K562 (cell line): ENCODE results near the gene JAKMIP1. TPM values are rescaled to one million over a fixed set of nuclear protein-coding genes. Genes with fewer than 3 reads are reported as not detected.

Experiments
- ATAC-seq: fragments of 200-7000 bp; cut with Tn5 transposase; 3 replicates; pipeline ENCODE4 v1.9.1; 2020; ENCODE audit warnings: moderate library complexity
- BruUV-seq: library from RNA; stranded (reverse); fragments of 400-500 nt; replicated peaks from 2 replicates; lab custom pipeline; 2021; lab: Mats Ljungman, UMichigan
- CTCF ChIA-PET: fragments of 300-600 bp; formaldehyde crosslinking; extraction: SDS; loops from one replicate; lab custom pipeline; 2021; ENCODE audit warnings: low intra/inter-chr PET ratio; lab: Yijun Ruan, JAX
- POLR2A ChIA-PET: fragments of 300-600, 350-650 bp; sonication (Branson Sonifier 250); formaldehyde crosslinking; extraction: SDS; loops from one replicate; lab custom pipeline; 2021; ENCODE audit warnings: antibody characterized with exemption, inconsistent platforms; lab: Yijun Ruan, JAX
- DNase-seq, 4 experiments: peaks; one replicate each; pipeline versions ENCODE4 v3.0.0 to v3.0.0-alpha.2; 2011 to 2018; ENCODE audit warnings: low spot score in 3 of 4, mixed read lengths in 3 of 4; ENCODE audit errors: extremely low read depth in 1 of 4
- FAIRE-seq: peaks from 2 replicates; lab custom pipeline; 2011; peaks lifted over from hg19 to GRCh38; lab: Jason Lieb, UNC
- H2AFZ ChIP-seq: 2 replicates; pipeline ENCODE4 v1.6.0; 2011; ENCODE audit warnings: low read depth, low read length, control low read depth, inconsistent platforms
- H3K27ac ChIP-seq: fragments of 200-600 bp; 3 replicates; pipeline ENCODE4 v1.8.0; 2011; ENCODE audit warnings: low read depth, mild to moderate bottlenecking, control low read depth, inconsistent platforms, low read length, moderate library complexity, mixed read lengths; ENCODE audit errors: extremely low read depth
- H3K27me3 ChIP-seq, 2 experiments: fragments of 300-600 bp in 1 of 2; 2 replicates in 1 of 2; 3 replicates in 1 of 2; pipeline versions ENCODE4 v1.6.0 to v1.8.0; 2011; ENCODE audit warnings: inconsistent platforms in 2 of 2, low read length in 2 of 2, mild to moderate bottlenecking in 1 of 2, mixed read lengths in 1 of 2, moderate library complexity in 1 of 2; ENCODE audit not compliant: control insufficient read depth in 2 of 2, insufficient read depth in 2 of 2
- H3K36me3 ChIP-seq: fragments of 300-600 bp; 3 replicates; pipeline ENCODE4 v1.8.0; 2011; ENCODE audit warnings: mild to moderate bottlenecking, low read length, inconsistent platforms; ENCODE audit not compliant: control insufficient read depth, insufficient read depth
- H3K4me1 ChIP-seq, 2 experiments: fragments of 200-600 bp in 1 of 2; replicated peaks in 1 of 2; 2 replicates in 1 of 2; 3 replicates in 1 of 2; pipeline versions ENCODE4 v1.5.1 to v1.8.0; 2011; ENCODE audit warnings: inconsistent platforms in 2 of 2, low read length in 2 of 2, mild to moderate bottlenecking in 1 of 2, mixed read lengths in 1 of 2, moderate library complexity in 1 of 2; ENCODE audit not compliant: control insufficient read depth in 2 of 2, insufficient read depth in 2 of 2
- H3K4me2 ChIP-seq: 2 replicates; pipeline ENCODE4 v1.6.1; 2011; ENCODE audit warnings: low read length, control low read depth, inconsistent platforms, mixed read lengths; ENCODE audit not compliant: insufficient read depth
- H3K4me3 ChIP-seq: fragments of 200-600 bp; sonication (generic), shearing (Covaris generic); 2 replicates; pipeline ENCODE4 v1.5.1; 2016; ENCODE audit warnings: control low read depth, inconsistent platforms
- H3K79me2 ChIP-seq: fragments of 200-600 bp; 3 replicates; pipeline ENCODE4 v1.8.0; 2011; ENCODE audit warnings: low read length, inconsistent platforms; ENCODE audit not compliant: control insufficient read depth, insufficient read depth
- H3K9ac ChIP-seq, 2 experiments: 2 replicates each; pipeline versions ENCODE4 v1.6.0 to v1.6.1; 2011; ENCODE audit warnings: low read depth in 2 of 2, low read length in 2 of 2, control low read depth in 1 of 2, inconsistent platforms in 1 of 2, mild to moderate bottlenecking in 1 of 2, mixed read lengths in 1 of 2; ENCODE audit not compliant: insufficient read depth in 1 of 2
- H3K9me1 ChIP-seq: one replicate; pipeline ENCODE4 v1.6.0; 2011; ENCODE audit warnings: inconsistent platforms, mild to moderate bottlenecking, low read length, moderate library complexity; ENCODE audit not compliant: control insufficient read depth, insufficient read depth
- H3K9me3 ChIP-seq: replicated peaks from 2 replicates; pipeline ENCODE4 v1.5.1; 2011; ENCODE audit warnings: low read depth, low read length, inconsistent platforms; ENCODE audit not compliant: control insufficient read depth, insufficient read depth
- H4K20me1 ChIP-seq: replicated peaks from 2 replicates; pipeline ENCODE4 v1.6.1; 2011; ENCODE audit warnings: low read length, inconsistent platforms, mixed read lengths; ENCODE audit not compliant: control insufficient read depth, insufficient read depth
- BACH1 ChIP-seq: fragments of 200-800 bp; sonication (Bioruptor generic); IDR thresholded peaks from 2 replicates; pipeline ENCODE4 v1.6.1; 2016; ENCODE audit warnings: missing genetic modification characterization, missing compliant biosample characterization
- CLOCK ChIP-seq: fragments of 250-450 bp; sonication (Bioruptor Pico); IDR thresholded peaks from 2 replicates; pipeline ENCODE4 v1.4.0; 2020; ENCODE audit warnings: mild to moderate bottlenecking, moderate library complexity, borderline replicate concordance
- CTCFL ChIP-seq: IDR thresholded peaks from 2 replicates; pipeline ENCODE4 v1.6.1; 2011; ENCODE audit warnings: borderline replicate concordance, low read depth, mild to moderate bottlenecking, moderate library complexity, low read length; ENCODE audit not compliant: insufficient read depth, poor library complexity, severe bottlenecking
- MED1 ChIP-seq: sonication (generic); formaldehyde crosslinking; IDR thresholded peaks from 2 replicates; pipeline ENCODE4 v1.8.1; 2023; ENCODE audit warnings: missing genetic modification reagents, borderline replicate concordance
- NCOR1 ChIP-seq: fragments of 450-650 bp; IDR thresholded peaks from 2 replicates; pipeline ENCODE4 v1.6.1; 2016; ENCODE audit warnings: mild to moderate bottlenecking, moderate library complexity
- RFX1 ChIP-seq: fragments of 450-650 bp; IDR thresholded peaks from 2 replicates; pipeline ENCODE4 v1.6.1; 2016; ENCODE audit warnings: mild to moderate bottlenecking, moderate library complexity
- WGBS: fragments of 100-300 bp; shearing (Covaris generic); methylation state at CpG from one replicate; pipeline ENCODE4 v1.1.6; 2016; ENCODE audit warnings: low coverage, mixed read lengths; ENCODE audit not compliant: insufficient coverage; ENCODE audit errors: missing lambda C conversion rate; 5-methylcytosine and 5-hydroxymethylcytosine counted together
- in situ Hi-C: fragments of 300-500 bp; cut with MboI; formaldehyde crosslinking; loops from 4 replicates; pipeline ENCODE4 v1.15.0; 2018; ENCODE audit warnings: inconsistent platforms, mixed read lengths
- intact Hi-C: fragments of 100-400 bp; cut with micrococcal nuclease; formaldehyde crosslinking; loops from 2 replicates; pipeline ENCODE4 v1.14.2; 2022
- polyA plus RNA-seq, 8 experiments: library from polyadenylated mRNA; depleted of rRNA in 4 of 8; stranded (reverse) in 5 of 8; unstranded in 3 of 8; fragments of >200 nt; fragmentation: Nextera tagmentation in 2 of 8; fragmentation: Illumina TruSeq in 1 of 8; extraction: Ambion mirVana in 2 of 8; extraction: Trizol in 1 of 8; gene quantifications; 2 replicates each; pipeline versions ENCODE4 v1.2.1 to v1.2.3, GENCODE V29; 2011 to 2014; ENCODE audit warnings: inconsistent platforms in 1 of 8, missing spikeins in 1 of 8
- total RNA-seq, 7 experiments: library from RNA; depleted of rRNA in 6 of 7; stranded (reverse); fragments of >200 nt in 6 of 7; fragmentation: Illumina TruSeq in 2 of 7; extraction: Trizol in 2 of 7; gene quantifications; 2 replicates each; pipeline versions ENCODE4 v1.2.1 to v1.2.3, GENCODE V29; 2011 to 2021; ENCODE audit warnings: low replicate concordance in 1 of 7
- TF ChIP-seq, protein P1 (sequence below), 2 experiments: fragments of 150-350 bp in 1 of 2; IDR thresholded peaks; 2 replicates each; pipeline ENCODE4 v1.6.1; 2012 to 2016; ENCODE audit warnings: low read depth in 2 of 2, low read length in 2 of 2, mild to moderate bottlenecking in 1 of 2, moderate library complexity in 1 of 2
- TF ChIP-seq, protein P2 (sequence below): fragments of 250-450 bp; sonication (Bioruptor Pico); IDR thresholded peaks from 2 replicates; pipeline ENCODE4 v1.4.0; 2020; ENCODE audit warnings: mild to moderate bottlenecking, moderate library complexity

JAKMIP1 gene
- total and polyA plus RNA-seq, 9 of the 15 experiments (the other 6 are each of a cell fraction or from before 2014, with no cell fraction given), result not detected

- Histone ChIP-seq H3K4me1 (no peaks in the 10 kb centered on the region), H3K4me3 (no peak overlapping the region), H4K20me1 (no peaks in the 10 kb centered on the region; the same call in 1 of the 2 replicates)
Observed at GRCh38 chr4:6090931-6091330, 109.4 kb downstream of the JAKMIP1 start.

More at GRCh38 chr4:6090931-6091330, 109.4 kb downstream of the JAKMIP1 start:
- no peaks in the 10 kb centered on the region for H3K79me2 ChIP-seq
- BruUV-seq, result no TSS peak
- no peak for DNase-seq
- H3K9ac ChIP-seq, result no peak overlapping the region
- WGBS, result 0% methylated on average over 3 of the region's 3 CpGs
- H3K9me1 ChIP-seq, result no peaks in the 10 kb centered on the region
- H3K4me2 ChIP-seq, result no peak overlapping the region
- H3K27ac ChIP-seq, result no peak overlapping the region
- H2AFZ ChIP-seq, result no peak overlapping the region
- no peak for FAIRE-seq
- no peaks in the 10 kb centered on the region for H3K9me3 ChIP-seq
- H3K27me3 ChIP-seq, result peaks cover 0 to 1% of the 10 kb centered on the region in 2 experiments; a peak in 1 of 5 replicates
- POLR2A ChIA-PET, result no interaction called here
- ATAC-seq, result no peak
- TF ChIP-seq RFX1 (peak; percentile 56), MED1 (CRISPR knock-in tag) (no peak), NCOR1 (no peak), BACH1 (tag) (no peak), CLOCK (CRISPR knock-in tag) (no peak), CTCFL (no peak)
- TF ChIP-seq, protein P1, sequence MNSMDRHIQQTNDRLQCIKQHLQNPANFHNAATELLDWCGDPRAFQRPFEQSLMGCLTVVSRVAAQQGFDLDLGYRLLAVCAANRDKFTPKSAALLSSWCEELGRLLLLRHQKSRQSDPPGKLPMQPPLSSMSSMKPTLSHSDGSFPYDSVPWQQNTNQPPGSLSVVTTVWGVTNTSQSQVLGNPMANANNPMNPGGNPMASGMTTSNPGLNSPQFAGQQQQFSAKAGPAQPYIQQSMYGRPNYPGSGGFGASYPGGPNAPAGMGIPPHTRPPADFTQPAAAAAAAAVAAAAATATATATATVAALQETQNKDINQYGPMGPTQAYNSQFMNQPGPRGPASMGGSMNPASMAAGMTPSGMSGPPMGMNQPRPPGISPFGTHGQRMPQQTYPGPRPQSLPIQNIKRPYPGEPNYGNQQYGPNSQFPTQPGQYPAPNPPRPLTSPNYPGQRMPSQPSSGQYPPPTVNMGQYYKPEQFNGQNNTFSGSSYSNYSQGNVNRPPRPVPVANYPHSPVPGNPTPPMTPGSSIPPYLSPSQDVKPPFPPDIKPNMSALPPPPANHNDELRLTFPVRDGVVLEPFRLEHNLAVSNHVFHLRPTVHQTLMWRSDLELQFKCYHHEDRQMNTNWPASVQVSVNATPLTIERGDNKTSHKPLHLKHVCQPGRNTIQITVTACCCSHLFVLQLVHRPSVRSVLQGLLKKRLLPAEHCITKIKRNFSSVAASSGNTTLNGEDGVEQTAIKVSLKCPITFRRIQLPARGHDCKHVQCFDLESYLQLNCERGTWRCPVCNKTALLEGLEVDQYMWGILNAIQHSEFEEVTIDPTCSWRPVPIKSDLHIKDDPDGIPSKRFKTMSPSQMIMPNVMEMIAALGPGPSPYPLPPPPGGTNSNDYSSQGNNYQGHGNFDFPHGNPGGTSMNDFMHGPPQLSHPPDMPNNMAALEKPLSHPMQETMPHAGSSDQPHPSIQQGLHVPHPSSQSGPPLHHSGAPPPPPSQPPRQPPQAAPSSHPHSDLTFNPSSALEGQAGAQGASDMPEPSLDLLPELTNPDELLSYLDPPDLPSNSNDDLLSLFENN (IDR thresholded peaks at IDR 0.05; ENCODE audit: low read depth in 2 of 2, low read length in 2 of 2), result no peak
- TF ChIP-seq, protein P2, sequence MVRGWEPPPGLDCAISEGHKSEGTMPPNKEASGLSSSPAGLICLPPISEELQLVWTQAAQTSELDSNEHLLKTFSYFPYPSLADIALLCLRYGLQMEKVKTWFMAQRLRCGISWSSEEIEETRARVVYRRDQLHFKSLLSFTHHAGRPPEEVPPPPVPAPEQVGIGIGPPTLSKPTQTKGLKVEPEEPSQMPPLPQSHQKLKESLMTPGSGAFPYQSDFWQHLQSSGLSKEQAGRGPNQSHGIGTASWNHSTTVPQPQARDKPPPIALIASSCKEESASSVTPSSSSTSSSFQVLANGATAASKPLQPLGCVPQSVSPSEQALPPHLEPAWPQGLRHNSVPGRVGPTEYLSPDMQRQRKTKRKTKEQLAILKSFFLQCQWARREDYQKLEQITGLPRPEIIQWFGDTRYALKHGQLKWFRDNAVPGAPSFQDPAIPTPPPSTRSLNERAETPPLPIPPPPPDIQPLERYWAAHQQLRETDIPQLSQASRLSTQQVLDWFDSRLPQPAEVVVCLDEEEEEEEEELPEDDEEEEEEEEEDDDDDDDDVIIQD (CRISPR knock-in tag), result no peak
- TF ChIP-seq, all 486 proteins: peak for 1
- CTCF ChIA-PET, result no interaction called here
- no peaks in the 10 kb centered on the region for H3K36me3 ChIP-seq
- intact Hi-C loops, result no loop called here
- in situ Hi-C loops, result no loop called here
